ENCODE data around the gene SESTD1. TPM values are rescaled to one million over a fixed set of nuclear protein-coding genes. Genes with fewer than 3 reads are reported as not detected.
A peak's percentile ranks its signal among the peaks of the same experiment; 100 is the strongest.
"Not testable (repeated sequence)": the region's sequence is repeated elsewhere in the genome, so short reads cannot be mapped to it uniquely, and the experiment has no call there.

SESTD1 gene
- total RNA-seq, 2 experiments from 2014 or later, result 10.4 to 14.9 TPM

- H3K4me3 Mint-ChIP-seq; H3K4me1 Mint-ChIP-seq; H3K36me3 Mint-ChIP-seq; H3K27ac Mint-ChIP-seq; H3K9me3 Mint-ChIP-seq; DNase-seq; POLR2A ChIA-PET; H3K27me3 Mint-ChIP-seq; ATAC-seq (ENCODE audit: low read depth): not testable (repeated sequence)
These were observed 50.0 kb downstream of the SESTD1 start for GRCh38 chr2:179214671-179215070.

DNA sequence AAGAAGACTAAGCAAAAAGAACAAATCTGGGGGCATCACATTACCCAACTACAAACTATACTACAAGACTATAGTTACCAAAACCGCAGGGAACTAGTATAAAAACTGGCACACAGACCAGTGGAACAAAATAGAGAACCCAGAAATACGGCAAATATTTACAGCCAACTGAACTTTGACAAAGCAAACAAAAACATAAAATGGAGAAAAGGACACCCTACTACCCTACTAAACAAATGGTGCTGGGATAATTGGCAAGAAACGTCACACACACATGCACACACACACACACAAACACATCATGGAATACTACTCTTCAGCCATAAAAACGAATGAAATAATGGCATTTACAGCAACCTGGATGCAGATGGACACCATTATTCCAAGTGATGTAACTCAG lies 53.3 kb downstream of the SESTD1 start:
- Mint-ChIP-seq H3K4me3 (no peak overlapping the region), H3K4me1 (peaks cover 3% of the 10 kb centered on the region), H3K27me3 (peaks cover 4% of the 10 kb centered on the region), H3K9me3 (peaks cover 11% of the 10 kb centered on the region), H3K36me3 (no peaks in the 10 kb centered on the region), H3K27ac (no peak overlapping the region)
- ATAC-seq (ENCODE audit: low read depth), result no peak
- DNase-seq, result no peak
- POLR2A ChIA-PET, result no interaction called here

DNA sequence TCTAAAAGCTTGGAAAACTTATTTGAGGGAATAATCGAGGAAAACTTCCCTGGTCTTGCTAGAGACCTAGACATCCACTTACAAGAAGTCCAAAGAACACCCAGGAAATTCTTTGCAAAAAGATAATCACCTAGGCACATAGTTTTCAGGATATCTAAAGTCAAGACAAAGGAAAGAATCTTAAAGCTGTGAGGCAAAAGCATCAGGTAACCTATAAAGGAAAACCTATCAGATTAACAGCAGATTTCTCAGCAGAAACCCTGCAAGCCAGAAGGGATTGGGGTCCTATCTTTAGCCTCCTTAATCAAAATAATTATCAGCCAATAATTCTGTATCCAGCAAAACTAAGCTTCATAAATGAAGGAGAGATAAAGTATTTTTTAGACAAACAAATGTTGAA lies 56.4 kb downstream of the SESTD1 start:
- H3K4me1 Mint-ChIP-seq; H3K4me3 Mint-ChIP-seq; H3K27me3 Mint-ChIP-seq; H3K36me3 Mint-ChIP-seq; DNase-seq; H3K27ac Mint-ChIP-seq; POLR2A ChIA-PET; ATAC-seq (ENCODE audit: low read depth): not testable (repeated sequence)
- peaks cover 11% of the 10 kb centered on the region for H3K9me3 Mint-ChIP-seq

DNA sequence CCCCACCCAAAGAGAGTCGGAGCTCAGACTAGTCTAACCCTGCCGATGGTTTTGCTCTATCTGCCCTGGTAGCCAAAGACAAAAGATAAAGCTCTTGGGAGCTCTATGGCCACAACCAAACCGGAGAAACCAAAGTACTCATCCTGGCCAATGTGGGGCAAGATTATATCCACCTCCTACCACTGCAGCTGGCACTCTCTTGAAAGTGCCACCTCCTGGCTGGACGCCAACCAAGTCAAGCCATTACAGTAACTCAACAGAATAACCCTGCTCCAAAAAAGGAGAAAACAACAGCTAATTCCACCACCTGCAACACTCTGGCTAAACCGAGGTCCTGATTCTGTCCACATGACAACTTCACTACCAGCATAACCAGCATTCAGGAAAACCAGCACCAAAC lies 57.6 kb downstream of the SESTD1 start:
- H3K9me3 Mint-ChIP-seq, result peaks cover 15% of the 10 kb centered on the region
- no peak overlapping the region for H3K4me3 Mint-ChIP-seq
- no peak overlapping the region for H3K27ac Mint-ChIP-seq
- H3K36me3 Mint-ChIP-seq, result peaks cover 6% of the 10 kb centered on the region
- POLR2A ChIA-PET, result no interaction called here
- peaks cover 4% of the 10 kb centered on the region for H3K27me3 Mint-ChIP-seq
- peaks cover 4% of the 10 kb centered on the region for H3K4me1 Mint-ChIP-seq
- ATAC-seq (ENCODE audit: low read depth) (no peak), DNase-seq (no peak)

- Mint-ChIP-seq H3K4me3 (no peak overlapping the region), H3K9me3 (peaks cover 12% of the 10 kb centered on the region), H3K4me1 (peaks cover 2% of the 10 kb centered on the region), H3K27ac (no peak overlapping the region), H3K36me3 (peaks cover 6% of the 10 kb centered on the region), H3K27me3 (no peaks in the 10 kb centered on the region)
- POLR2A ChIA-PET, result no interaction called here
- no peak for ATAC-seq (ENCODE audit: low read depth)
- no peak for DNase-seq
These were observed 62.8 kb downstream of the SESTD1 start for GRCh38 chr2:179201869-179202268.

DNA sequence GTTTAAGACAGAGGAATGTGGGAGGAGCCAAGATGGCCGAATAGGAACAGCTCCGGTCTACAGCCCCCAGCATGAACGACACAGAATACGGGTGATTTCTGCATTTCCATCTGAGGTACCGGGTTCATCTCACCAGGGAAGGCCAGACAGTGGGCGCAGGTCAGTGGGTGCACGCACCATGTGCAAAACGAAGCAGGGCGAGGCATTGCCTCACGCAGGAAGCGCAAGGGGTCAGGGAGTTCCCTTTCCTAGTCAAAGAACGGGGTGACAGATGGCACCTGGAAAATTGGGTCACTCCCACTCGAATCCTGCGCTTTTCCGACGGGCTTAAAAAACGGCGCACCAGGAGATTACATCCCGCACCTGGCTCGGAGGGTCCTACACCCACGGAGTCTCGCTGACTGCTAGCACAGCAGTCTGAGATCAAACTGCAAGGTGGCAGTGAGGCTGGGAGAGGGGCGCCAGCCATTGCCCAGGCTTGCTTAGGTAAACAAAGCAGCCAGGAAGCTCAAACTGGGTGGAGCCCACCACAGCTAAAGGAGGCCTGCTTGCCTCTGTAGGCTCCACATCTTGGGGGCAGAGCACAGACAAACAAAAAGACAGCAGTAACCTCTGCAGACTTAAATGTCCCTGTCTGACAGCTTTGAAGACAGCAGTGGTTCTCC lies 68.6 kb downstream of the SESTD1 start:
- DNase-seq; H3K27me3 Mint-ChIP-seq; H3K4me3 Mint-ChIP-seq; H3K27ac Mint-ChIP-seq; POLR2A ChIA-PET; H3K36me3 Mint-ChIP-seq; H3K4me1 Mint-ChIP-seq; ATAC-seq (ENCODE audit: low read depth): not testable (repeated sequence)
- peaks cover 13% of the 10 kb centered on the region for H3K9me3 Mint-ChIP-seq

GRCh38 chr2:179195141-179195540 lies 69.5 kb downstream of the SESTD1 start:
- ATAC-seq (ENCODE audit: low read depth) (no peak), DNase-seq (no peak)
- H3K4me3 Mint-ChIP-seq, result no peak overlapping the region
- peaks cover under 1% of the 10 kb centered on the region for H3K36me3 Mint-ChIP-seq
- H3K4me1 Mint-ChIP-seq, result no peaks in the 10 kb centered on the region
- no peaks in the 10 kb centered on the region for H3K27me3 Mint-ChIP-seq
- H3K27ac Mint-ChIP-seq, result no peak overlapping the region
- POLR2A ChIA-PET, result no interaction called here
- H3K9me3 Mint-ChIP-seq, result peaks cover 12% of the 10 kb centered on the region

- no peaks in the 10 kb centered on the region for H3K27me3 Mint-ChIP-seq
- ATAC-seq (ENCODE audit: low read depth), result no peak
- peaks cover 7% of the 10 kb centered on the region for H3K36me3 Mint-ChIP-seq
- no peak overlapping the region for H3K27ac Mint-ChIP-seq
- POLR2A ChIA-PET, result interaction anchor here (0.8 kb wide), 1 partner anchor 10 kb away, joined by 3 read pairs; no protein-coding TSS in a partner anchor
- no peaks in the 10 kb centered on the region for H3K4me1 Mint-ChIP-seq
- H3K4me3 Mint-ChIP-seq, result no peak overlapping the region
- peaks cover 12% of the 10 kb centered on the region for H3K9me3 Mint-ChIP-seq
- DNase-seq, result no peak
These were observed 70.8 kb downstream of the SESTD1 start for GRCh38 chr2:179193759-179194394.

DNA sequence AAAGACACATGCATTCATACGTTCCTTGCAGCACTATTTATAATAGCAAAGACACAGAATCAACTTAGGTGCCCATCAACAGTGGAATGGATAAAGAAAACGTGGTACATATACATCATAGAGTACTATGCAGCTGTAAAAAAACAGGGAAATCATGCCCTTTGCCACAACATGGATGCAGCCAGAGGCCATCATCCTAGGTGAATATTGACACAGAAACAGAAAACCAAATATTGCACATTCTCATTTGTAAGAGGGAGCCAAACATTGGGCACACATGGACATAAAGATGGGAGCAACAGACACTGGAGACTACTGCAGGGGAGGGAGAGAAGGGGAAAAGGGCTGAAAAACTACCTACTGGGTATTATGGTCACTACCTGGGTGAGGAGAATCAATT lies 73.5 kb downstream of the SESTD1 start:
- DNase-seq (no peak), ATAC-seq (ENCODE audit: low read depth) (no peak)
- H3K27ac Mint-ChIP-seq, result no peak overlapping the region
- H3K27me3 Mint-ChIP-seq, result no peaks in the 10 kb centered on the region
- POLR2A ChIA-PET, result no interaction called here
- peaks cover 9% of the 10 kb centered on the region for H3K9me3 Mint-ChIP-seq
- no peaks in the 10 kb centered on the region for H3K4me1 Mint-ChIP-seq
- H3K36me3 Mint-ChIP-seq, result peaks cover 13% of the 10 kb centered on the region
- no peak overlapping the region for H3K4me3 Mint-ChIP-seq

GRCh38 chr2:179186126-179186525 lies 78.5 kb downstream of the SESTD1 start:
- DNase-seq (no peak), ATAC-seq (ENCODE audit: low read depth) (no peak)
- H3K9me3 Mint-ChIP-seq, result peaks cover 2% of the 10 kb centered on the region
- peaks cover 4% of the 10 kb centered on the region for H3K4me1 Mint-ChIP-seq
- no peaks in the 10 kb centered on the region for H3K27me3 Mint-ChIP-seq
- POLR2A ChIA-PET, result no interaction called here
- H3K27ac Mint-ChIP-seq, result no peak overlapping the region
- peaks cover 18% of the 10 kb centered on the region for H3K36me3 Mint-ChIP-seq
- no peak overlapping the region for H3K4me3 Mint-ChIP-seq

GRCh38 chr2:179184610-179185009 lies 80.0 kb downstream of the SESTD1 start:
- H3K27me3 Mint-ChIP-seq, result no peaks in the 10 kb centered on the region
- H3K9me3 Mint-ChIP-seq, result peaks cover 1% of the 10 kb centered on the region
- peaks cover 22% of the 10 kb centered on the region for H3K36me3 Mint-ChIP-seq
- POLR2A ChIA-PET, result no interaction called here
- peaks cover 7% of the 10 kb centered on the region for H3K4me1 Mint-ChIP-seq
- no peak overlapping the region for H3K27ac Mint-ChIP-seq
- ATAC-seq (ENCODE audit: low read depth), result no peak
- DNase-seq, result no peak
- H3K4me3 Mint-ChIP-seq, result no peak overlapping the region

DNA sequence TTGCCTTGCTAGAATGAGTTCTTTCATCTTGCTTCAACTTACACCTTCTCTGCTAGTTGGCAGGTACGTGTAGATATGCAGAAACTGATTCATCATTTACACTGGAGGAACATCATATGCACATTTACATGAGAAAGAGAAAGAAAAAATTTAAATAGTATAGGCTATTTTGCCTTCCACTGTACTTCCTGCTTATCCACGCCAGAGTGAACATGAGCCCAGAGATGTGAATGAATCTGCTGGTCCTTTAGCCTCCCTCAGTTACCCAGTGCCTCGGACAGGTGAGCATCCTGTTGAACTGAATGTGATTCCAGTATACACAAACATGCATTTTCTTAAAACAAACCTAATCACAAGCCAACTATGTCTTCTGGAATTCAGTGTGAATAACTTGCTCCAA lies 83.6 kb downstream of the SESTD1 start:
- Mint-ChIP-seq H3K27me3 (no peaks in the 10 kb centered on the region), H3K27ac (peak overlapping the region; percentile 28), H3K4me3 (no peak overlapping the region), H3K36me3 (peaks cover 12% of the 10 kb centered on the region), H3K9me3 (no peaks in the 10 kb centered on the region), H3K4me1 (peaks cover 7% of the 10 kb centered on the region)
- DNase-seq, result no peak
- POLR2A ChIA-PET, result no interaction called here
- no peak for ATAC-seq (ENCODE audit: low read depth)

DNA sequence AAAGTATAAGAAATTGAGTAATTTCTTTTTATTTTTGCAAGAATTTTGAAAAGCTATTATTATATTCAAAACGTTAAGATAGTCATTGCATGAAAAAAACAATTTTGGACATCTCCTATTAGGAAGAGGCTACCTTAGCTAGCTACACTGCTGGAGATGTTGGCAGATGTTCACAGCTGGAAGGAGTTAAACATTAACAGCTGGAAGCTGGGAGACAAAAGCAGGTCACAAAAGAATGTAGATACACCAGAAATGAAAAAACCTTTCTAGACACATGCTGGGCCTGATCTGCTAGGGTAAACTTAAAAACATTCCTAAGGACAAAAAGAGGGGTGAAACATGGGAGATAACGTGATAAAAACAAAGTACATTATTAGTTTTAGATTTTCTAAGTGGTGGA lies 84.4 kb downstream of the SESTD1 start:
- Mint-ChIP-seq H3K36me3 (peaks cover 15% of the 10 kb centered on the region), H3K9me3 (no peaks in the 10 kb centered on the region), H3K27ac (no peak overlapping the region), H3K4me3 (no peak overlapping the region), H3K27me3 (no peaks in the 10 kb centered on the region), H3K4me1 (peaks cover 7% of the 10 kb centered on the region)
- POLR2A ChIA-PET, result interaction anchor here (0.6 kb wide), 1 partner anchor 222 kb away, joined by 4 read pairs; no protein-coding TSS in a partner anchor
- no peak for DNase-seq
- ATAC-seq (ENCODE audit: low read depth), result no peak

- Mint-ChIP-seq H3K27ac (no peak overlapping the region), H3K27me3 (no peaks in the 10 kb centered on the region), H3K36me3 (peaks cover 15% of the 10 kb centered on the region), H3K4me1 (peaks cover 7% of the 10 kb centered on the region), H3K4me3 (no peak overlapping the region), H3K9me3 (no peaks in the 10 kb centered on the region)
- ATAC-seq (ENCODE audit: low read depth), result no peak
- POLR2A ChIA-PET, result no interaction called here
- no peak for DNase-seq
These were observed 84.9 kb downstream of the SESTD1 start for GRCh38 chr2:179179719-179180118.
